ENCODE data around the gene ZFP57.

DNA sequence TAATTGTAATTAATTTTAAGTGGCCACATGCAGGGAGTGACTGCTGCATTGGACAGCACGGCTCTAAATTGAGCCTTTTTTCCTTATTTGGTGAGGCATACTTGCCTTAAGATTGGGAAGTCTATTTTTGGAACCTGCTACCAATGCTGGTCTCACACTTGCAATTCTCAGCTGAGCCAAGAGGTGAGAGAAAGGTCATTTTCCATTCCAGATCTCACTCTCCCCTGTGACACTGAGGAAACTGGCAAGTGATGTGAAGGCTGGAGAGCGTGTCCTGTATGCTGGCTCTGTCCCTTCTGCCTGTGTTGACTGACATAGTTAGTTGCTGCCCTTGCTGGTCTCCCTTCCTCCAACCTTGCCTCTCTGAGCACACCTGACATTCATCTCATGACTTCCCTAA is 24.8 kb downstream of the ZFP57 start:
- TF ChIP-seq TCF4 (CRISPR knock-in tag; IDR thresholded peaks at IDR 0.05; ENCODE audit: borderline replicate concordance): no peak
- TF ChIP-seq OSR1 (CRISPR knock-in tag; IDR thresholded peaks at IDR 0.05): no peak
- TF ChIP-seq CSDC2 (CRISPR knock-in tag; IDR thresholded peaks at IDR 0.05): no peak
- TF ChIP-seq, protein P1, sequence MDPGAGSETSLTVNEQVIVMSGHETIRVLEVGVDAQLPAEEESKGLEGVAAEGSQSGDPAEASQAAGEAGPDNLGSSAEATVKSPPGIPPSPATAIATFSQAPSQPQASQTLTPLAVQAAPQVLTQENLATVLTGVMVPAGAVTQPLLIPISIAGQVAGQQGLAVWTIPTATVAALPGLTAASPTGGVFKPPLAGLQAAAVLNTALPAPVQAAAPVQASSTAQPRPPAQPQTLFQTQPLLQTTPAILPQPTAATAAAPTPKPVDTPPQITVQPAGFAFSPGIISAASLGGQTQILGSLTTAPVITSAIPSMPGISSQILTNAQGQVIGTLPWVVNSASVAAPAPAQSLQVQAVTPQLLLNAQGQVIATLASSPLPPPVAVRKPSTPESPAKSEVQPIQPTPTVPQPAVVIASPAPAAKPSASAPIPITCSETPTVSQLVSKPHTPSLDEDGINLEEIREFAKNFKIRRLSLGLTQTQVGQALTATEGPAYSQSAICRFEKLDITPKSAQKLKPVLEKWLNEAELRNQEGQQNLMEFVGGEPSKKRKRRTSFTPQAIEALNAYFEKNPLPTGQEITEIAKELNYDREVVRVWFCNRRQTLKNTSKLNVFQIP (CRISPR knock-in tag; IDR thresholded peaks at IDR 0.05; ENCODE audit: borderline replicate concordance, low read depth): no peak
- no peak for TF ChIP-seq ZFP3 (CRISPR knock-in tag; IDR thresholded peaks at IDR 0.05)
- TF ChIP-seq, protein P2, sequence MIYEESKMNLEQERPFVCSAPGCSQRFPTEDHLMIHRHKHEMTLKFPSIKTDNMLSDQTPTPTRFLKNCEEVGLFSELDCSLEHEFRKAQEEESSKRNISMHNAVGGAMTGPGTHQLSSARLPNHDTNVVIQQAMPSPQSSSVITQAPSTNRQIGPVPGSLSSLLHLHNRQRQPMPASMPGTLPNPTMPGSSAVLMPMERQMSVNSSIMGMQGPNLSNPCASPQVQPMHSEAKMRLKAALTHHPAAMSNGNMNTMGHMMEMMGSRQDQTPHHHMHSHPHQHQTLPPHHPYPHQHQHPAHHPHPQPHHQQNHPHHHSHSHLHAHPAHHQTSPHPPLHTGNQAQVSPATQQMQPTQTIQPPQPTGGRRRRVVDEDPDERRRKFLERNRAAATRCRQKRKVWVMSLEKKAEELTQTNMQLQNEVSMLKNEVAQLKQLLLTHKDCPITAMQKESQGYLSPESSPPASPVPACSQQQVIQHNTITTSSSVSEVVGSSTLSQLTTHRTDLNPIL (CRISPR knock-in tag; IDR thresholded peaks at IDR 0.05; ENCODE audit: low read depth): no peak
- TF ChIP-seq, protein P3, sequence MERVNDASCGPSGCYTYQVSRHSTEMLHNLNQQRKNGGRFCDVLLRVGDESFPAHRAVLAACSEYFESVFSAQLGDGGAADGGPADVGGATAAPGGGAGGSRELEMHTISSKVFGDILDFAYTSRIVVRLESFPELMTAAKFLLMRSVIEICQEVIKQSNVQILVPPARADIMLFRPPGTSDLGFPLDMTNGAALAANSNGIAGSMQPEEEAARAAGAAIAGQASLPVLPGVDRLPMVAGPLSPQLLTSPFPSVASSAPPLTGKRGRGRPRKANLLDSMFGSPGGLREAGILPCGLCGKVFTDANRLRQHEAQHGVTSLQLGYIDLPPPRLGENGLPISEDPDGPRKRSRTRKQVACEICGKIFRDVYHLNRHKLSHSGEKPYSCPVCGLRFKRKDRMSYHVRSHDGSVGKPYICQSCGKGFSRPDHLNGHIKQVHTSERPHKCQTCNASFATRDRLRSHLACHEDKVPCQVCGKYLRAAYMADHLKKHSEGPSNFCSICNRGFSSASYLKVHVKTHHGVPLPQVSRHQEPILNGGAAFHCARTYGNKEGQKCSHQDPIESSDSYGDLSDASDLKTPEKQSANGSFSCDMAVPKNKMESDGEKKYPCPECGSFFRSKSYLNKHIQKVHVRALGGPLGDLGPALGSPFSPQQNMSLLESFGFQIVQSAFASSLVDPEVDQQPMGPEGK (CRISPR knock-in tag; IDR thresholded peaks at IDR 0.05; ENCODE audit: borderline replicate concordance): no peak
- no peak for TF ChIP-seq ZNF70 (CRISPR knock-in tag; IDR thresholded peaks at IDR 0.05)
- no peak for TF ChIP-seq ESRRG (CRISPR knock-in tag; IDR thresholded peaks at IDR 0.05)
- TF ChIP-seq ARNTL (CRISPR knock-in tag; IDR thresholded peaks at IDR 0.05; ENCODE audit: borderline replicate concordance, low read depth): no peak
- no peak for TF ChIP-seq ZNF565 (CRISPR knock-in tag; conservative IDR thresholded peaks at IDR 0.05; ENCODE audit: low read depth)

Data from SK-N-SH treated with all-trans-retinoic acid at 6 μM for 48 hours (cell line).